GM13977 (cell line): Measurements from ENCODE around the gene DRAXIN.

Source experiments
- DNase-seq: peaks from one replicate; pipeline ENCODE4 v3.0.0; 2012; ENCODE audit warnings: low spot score
- CTCF ChIP-seq: IDR thresholded peaks from 2 replicates; pipeline ENCODE4 v1.5.1; 2012; ENCODE audit warnings: mild to moderate bottlenecking, control low read depth; ENCODE audit not compliant: insufficient read depth; ENCODE audit errors: extremely low read depth, missing control alignments
- in situ Hi-C: fragments of 300-500 bp; cut with MboI; formaldehyde crosslinking; loops from one replicate; pipeline ENCODE4 v1.12.0; 2022; ENCODE audit warnings: low sequenced_read_pairs, low pct_unique_long_range_greater_than_20kb, mixed read lengths, inconsistent platforms; ENCODE audit not compliant: unreplicated experiment

DRAXIN gene

GRCh38 chr1:11746795-11747487 lies 55.4 kb downstream of the DRAXIN start:
- no peak for DNase-seq
- in situ Hi-C loops: no loop called here
- no peak for TF ChIP-seq CTCF

GRCh38 chr1:11748294-11749202 lies 57.0 kb downstream of the DRAXIN start:
- in situ Hi-C loops: no loop called here
- no peak for DNase-seq
- no peak for TF ChIP-seq CTCF

GRCh38 chr1:11749203-11749689 lies 57.7 kb downstream of the DRAXIN start:
- DNase-seq: peak; percentile 79
- peak; percentile 59 for TF ChIP-seq CTCF
- in situ Hi-C loops: no loop called here

- in situ Hi-C loops: no loop called here
- DNase-seq: no peak
- no peak for TF ChIP-seq CTCF
Measured at GRCh38 chr1:11749996-11750395, 58.5 kb downstream of the DRAXIN start.

- DNase-seq: no peak
- TF ChIP-seq CTCF: no peak
- in situ Hi-C loops: no loop called here
Measured at GRCh38 chr1:11751087-11751486, 59.6 kb downstream of the DRAXIN start.

- in situ Hi-C loops: no loop called here
- TF ChIP-seq CTCF: no peak
- DNase-seq: no peak
Measured at GRCh38 chr1:11752359-11753088, 61.0 kb downstream of the DRAXIN start.
